SW 1271 (cell line): ENCODE results near the gene ATAD1.
"Not testable (repeated sequence)": the region's sequence is repeated elsewhere in the genome, so short reads cannot be mapped to it uniquely, and the experiment has no call there.

Experiments used
- DNase-seq, 2 experiments: peaks; one replicate each; lab custom pipeline; 2025; lab: John Stamatoyannopoulos, UW

ATAD1 gene

DNA sequence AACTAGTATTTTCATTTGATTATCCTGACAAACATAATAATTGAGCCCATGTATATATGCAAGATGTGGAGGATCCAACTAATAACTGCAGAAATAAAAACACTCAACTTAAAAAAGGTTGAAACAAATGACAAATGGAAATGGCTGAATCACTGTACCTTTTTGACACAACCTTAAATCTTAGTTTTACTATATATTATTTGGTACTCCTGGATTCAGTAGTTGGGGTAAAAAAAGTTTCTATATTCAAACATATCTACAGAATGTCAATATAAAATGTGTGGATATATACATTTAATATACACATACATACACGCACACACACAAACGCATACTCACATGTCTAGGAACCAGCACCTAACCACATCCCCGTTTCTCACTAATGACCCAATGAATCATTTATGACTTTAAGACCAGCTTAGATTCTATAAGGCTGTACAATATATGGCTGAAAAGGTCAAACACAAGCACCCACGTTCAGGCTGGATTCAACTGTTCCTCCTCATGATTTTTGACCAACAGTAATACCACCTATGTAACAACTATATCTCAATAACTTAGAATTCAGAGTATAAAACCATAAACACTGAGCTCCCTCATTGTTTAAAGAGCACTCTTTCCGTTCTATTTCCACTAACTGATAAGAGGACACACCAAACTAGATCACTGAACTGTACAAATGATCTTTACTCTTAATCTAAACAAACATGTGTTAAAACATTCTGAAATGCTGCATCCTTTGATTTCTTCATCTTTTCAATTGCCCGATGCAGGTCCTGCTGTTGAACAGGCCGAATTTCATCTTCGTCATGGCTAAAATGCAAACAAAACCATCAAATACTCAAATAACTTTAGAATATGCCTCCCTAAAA lies 63.8 kb downstream of the ATAD1 start:
- no peak for DNase-seq

DNA sequence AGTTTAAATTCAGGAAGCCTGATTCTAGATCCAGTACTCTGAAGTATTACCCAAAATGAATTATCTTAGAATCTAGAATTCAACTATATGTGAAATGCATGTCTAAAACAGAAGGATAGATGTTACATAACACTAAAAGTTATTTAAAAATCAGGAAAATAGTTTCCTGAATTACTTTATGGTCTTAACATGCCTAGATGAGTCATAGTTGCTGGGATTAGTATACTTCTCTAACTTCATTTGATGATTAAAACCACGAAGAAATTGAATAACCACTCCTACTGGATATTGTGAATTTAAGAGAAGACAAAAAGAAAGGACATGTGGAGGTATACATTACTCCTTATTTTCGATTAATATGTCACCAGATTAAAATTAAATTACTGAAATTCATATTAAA lies 65.5 kb downstream of the ATAD1 start:
- no peak for DNase-seq

DNA sequence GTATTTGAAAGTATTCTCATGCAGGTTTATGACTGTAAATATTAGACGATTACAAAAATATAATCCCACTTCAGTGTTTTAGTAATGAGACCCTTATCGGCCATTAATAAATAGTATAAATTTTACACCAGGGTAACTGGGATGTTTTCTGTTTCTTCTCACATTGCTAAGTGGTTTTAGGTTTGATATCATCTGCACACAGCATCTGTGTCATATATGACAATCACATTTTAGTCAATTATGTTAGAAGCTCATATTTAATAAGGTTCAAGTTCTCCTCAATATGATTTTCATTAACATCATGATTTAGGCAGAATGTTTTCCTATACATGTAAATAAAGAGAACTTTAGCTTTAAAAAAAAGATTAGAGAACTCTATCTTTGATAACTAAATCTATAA lies 66.8 kb downstream of the ATAD1 start:
- DNase-seq: no peak

DNA sequence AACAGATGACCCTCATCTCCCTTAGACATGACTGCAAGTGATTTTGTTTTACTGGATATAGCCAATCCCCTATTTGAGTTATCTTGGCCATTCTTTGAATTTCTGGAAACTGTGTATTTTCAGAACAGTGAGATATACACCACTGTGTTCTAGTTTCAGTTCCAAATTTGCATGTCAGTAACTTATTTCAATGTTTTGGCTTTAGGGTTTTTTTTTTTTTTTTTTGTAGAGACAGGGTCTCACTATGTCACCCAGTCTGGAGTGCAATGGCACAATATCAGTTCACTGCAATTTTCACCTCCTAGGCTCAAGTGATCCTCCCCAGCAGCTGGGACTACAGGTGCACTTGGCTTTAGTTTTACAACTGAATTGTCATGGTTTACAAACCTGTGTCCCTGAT lies 67.2 kb downstream of the ATAD1 start:
- DNase-seq: no peak

DNA sequence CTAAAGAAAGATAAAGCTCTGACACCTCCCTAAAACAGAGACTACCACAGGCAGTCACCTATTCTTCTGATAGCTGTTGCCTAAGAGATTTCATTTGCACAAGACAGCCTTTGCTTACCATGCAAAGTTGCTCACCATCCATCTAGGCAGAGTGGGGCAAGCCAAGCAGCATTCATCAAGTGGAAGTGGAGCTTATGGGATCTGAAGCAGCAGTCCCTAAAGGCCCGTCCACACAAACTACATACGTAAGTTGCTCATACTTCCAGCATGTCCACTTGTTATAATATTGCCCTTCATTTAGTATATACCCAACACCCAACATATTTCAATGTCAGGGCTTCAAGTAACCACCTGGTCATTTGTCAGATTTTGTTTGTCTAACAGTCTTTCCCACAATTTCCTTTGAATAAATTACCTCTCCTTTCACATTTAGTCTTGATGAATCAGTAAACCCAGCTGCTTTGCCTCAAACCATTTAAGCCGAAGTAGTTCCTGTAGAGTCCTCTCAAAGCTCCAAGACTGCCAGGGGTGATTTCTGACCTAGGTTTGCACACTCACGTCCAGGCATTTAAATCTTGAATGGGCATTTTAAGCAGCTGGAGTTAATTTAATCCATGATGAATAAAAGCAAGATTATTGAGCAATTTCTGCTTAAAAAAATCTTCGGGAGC lies 67.9 kb downstream of the ATAD1 start:
- no peak for DNase-seq

DNA sequence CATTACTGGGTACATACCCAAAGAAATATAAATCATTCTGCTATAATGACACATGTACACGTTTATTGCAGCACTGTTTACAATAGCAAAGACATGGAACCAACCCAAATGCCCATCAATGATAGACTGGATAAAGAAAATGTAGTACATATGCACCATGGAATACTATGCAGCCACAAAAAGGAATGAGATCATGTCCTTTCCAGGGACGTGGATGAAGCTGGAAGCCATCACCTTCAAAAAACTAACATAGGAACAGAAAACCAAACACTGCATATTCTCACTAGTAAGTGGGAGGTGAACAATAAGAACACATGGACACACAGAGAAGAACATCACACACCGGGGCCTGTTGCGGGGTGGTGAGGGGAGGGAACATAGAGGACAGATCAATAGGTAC lies 69.8 kb downstream of the ATAD1 start:
- not testable (repeated sequence) for DNase-seq

DNA sequence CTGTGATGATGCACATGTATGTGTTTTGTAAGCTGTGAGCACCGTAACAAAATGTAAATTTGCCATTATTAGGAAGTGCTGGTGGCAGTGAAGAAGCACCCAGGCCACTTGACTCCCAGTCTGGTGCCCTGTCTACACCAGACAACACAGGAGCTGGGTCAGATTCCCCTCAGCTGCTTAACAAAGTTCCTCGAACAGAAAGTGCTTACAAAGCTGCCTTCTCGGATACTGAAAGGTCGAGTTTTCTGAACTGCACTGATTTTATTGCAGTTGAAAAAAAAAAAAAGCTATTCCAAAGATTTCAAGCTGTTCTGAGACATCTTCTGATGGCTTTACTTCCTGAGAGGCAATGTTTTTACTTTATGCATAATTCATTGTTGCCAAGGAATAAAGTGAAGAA lies 71.1 kb downstream of the ATAD1 start:
- DNase-seq: no peak

DNA sequence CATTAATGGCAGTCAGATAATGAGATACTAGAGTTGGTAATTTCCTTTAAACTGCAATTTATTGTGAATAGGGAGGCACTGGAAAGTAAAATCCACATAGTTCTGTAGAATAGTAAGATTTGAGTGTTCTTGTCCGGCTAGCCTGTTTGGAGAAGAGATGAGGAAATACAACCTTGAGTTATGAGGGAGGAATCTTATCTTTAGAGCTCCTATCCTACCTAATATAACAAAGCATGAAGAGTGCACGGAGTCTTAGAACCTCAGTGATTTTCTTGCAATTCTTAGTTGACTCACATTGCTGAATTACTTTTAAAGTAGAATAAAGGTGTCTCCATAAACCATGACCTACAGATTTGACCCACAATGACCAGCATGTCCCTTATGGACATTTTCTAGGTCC lies 73.4 kb downstream of the ATAD1 start:
- no peak for DNase-seq

DNA sequence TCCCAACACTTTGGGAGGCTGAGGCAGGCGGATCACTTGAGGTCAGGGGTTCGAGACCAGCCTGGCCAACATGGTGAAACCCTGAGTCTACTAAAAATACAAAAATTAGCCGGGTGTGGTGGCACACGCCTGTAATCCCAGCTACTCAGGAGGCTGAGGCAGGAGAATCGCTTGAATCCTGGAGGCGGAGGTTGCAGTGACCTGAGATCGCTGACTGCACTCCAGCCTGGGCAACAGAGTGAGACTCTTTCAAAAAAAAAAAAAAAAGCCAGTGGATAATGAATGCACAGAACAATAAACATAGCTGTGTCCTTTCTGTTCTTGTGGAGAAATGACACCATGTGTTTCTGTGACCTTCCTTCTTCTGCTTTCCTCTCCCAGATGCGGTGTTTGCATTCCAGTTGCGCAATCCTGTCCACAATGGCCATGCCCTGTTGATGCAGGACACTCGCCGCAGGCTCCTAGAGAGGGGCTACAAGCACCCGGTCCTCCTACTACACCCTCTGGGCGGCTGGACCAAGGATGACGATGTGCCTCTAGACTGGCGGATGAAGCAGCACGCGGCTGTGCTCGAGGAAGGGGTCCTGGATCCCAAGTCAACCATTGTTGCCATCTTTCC lies 74.9 kb downstream of the ATAD1 start:
- DNase-seq: not testable (repeated sequence)

DNA sequence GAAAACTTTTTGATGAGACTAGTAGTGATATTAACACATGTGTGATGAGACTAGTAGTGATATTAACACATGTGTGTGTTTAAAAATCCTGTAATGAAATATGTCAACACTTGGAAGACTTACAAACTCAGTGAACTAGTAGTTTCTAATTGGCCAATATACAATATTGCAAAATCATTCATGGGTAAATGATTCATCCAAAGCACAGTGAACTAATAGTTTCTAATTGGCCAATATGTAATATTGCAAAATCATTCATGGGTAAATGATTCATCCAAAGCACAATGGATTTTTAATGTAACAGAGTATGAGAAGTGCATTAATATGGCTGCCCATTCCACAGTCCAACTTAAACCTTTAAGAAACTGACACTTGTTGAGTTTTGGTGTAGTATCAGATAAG lies 77.8 kb downstream of the ATAD1 start:
- DNase-seq: no peak

DNA sequence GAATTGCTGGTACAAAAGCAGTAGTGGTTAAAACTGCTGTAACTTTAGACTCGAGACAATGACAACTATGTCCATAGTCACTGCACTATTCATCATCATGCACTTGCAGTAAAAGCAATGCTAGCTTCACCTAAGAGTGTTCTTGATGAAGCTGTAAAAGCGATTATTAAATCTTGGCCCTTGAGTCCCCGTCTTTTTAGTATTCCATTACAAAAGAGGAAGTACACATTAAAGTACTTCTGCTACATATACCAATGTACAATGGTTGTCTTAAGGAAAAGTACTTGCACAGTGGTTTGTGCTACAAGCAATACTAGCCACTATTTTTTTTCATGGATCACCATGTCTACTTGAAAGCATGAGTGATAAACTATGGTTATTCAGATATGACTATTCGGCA lies 78.3 kb downstream of the ATAD1 start:
- no peak for DNase-seq

DNA sequence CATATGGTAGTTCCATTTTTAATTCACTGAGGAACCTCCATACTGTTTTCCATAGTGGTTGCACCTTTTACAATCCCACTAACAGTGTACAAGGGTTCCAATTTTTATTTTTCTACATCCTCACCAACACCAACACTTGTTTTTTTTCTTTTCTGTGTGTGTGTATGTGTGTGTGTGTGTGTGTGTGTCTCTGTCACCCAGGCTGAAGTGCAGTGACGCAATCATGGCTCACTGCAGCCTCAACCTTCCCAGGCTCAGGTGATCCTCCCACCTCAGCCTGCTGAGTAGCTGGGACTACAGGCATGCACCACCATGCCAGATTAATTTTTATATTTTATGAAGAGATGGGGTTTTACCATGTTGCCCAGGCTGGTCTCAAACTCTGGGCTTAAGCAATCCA lies 79.8 kb downstream of the ATAD1 start:
- not testable (repeated sequence) for DNase-seq

DNA sequence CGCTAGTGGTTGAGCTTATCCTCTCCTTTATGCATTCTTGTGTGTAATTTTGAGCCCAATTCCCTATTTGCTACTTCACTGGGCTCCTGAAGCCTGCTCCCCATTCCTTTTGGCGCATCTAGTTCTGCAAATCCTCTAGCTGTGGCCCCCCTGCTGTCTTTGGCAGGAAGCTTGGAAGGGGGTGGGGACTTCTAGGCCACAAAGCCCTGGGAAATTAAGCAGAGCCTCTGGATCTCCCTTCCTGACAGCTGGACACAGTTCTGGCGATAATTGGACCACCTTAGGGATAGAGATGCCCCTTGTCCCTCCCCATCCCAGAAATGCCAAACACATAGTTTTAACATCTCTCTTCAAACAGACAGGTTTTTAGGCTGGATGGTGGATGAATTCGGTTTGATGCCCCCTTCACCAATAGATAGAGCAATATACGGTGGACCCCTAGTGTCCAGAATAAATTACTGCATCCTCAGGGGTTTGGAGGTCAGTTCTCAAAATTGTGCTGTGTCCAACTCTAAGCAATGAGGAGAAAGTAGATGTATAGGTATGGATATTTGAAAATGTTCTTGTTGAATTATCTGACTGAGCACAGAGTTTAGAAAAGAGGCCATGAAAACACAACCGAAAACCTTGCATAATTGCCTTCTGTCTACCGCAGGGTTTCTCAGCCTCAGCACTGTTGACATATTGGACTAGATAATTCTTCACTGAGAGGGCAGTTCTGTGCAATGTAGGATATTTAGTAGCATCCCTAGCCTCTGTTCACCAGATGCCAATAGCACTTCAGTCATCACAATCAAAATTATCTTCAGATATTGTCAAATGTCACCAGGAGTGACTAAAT lies 82.8 kb downstream of the ATAD1 start:
- peak in 1 of 2 experiments; percentile 32 for DNase-seq

DNA sequence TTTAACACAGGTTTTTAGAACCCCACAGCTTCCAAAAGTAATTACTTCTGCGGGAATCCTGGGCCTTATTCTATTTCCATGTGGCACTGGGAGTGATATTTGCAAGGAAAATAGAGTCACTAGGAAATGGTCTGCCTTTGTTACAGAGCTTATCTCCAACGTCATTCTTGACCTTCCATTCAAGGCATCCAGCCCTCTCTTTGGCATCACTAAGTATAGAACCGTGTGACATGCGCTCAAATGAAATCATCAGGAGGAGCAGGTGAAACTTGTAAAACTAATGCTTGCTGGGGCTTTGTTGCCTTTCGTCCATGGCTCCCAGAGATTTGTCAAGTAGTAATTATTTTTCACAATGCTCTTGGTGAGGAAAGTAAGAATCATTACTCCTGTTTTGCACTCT lies 84.9 kb downstream of the ATAD1 start:
- DNase-seq: no peak

DNA sequence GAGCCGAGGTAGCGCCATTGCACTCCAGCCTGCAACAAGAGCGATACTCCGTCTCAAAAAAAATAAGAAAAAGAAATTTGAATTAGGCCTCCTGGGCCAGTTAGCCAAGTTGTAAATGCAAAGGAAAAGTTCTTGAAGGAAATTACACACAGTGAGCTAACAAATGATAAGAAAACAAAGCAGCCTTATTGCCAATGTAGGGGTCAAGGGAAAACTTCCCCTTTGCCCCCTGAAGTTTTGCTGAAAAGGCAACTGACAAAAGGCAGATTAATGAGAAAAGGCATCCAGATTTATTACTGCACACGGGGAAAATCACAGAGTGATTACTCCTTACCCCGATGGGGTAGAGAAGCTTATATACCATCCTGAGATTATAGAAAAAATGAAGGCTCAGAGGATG lies 88.1 kb downstream of the ATAD1 start:
- no peak for DNase-seq

DNA sequence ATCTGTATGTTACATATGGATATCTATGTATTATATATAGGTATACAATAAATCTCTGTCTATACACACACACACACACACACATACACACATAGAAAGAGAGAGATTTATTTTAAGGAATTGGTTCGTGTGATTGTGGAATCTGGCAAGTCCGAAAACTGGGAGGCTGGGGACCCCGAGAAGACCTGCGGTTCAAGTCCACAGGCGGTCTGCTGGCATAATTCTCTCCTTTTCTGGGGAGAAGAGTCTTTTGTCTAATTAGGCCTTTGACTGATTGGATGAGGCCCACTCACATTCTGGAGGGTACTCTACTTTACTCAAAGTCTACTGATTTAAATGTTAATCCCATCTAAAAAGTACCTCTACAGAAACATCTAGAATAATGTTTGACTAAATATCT lies 93.2 kb downstream of the ATAD1 start:
- no peak for DNase-seq

DNA sequence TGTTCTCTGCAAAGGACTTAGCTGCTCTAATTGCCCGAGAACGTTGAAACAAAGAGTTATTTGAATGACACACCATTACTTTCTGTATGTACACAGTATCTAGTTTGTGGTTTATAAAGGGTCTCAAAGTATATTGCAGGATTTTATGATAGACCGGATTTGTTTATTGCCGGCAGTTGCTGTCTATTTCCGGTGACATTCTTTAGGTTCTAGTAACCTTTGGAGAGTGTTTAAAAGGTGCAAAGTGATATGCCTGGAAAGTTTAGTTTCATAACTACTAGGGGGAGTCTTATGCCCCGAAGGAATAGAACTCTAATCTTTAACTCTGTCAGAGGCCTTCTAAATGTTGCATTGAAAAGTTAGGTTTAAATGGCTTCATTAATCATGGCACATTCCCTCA lies 94.5 kb downstream of the ATAD1 start:
- no peak for DNase-seq

DNA sequence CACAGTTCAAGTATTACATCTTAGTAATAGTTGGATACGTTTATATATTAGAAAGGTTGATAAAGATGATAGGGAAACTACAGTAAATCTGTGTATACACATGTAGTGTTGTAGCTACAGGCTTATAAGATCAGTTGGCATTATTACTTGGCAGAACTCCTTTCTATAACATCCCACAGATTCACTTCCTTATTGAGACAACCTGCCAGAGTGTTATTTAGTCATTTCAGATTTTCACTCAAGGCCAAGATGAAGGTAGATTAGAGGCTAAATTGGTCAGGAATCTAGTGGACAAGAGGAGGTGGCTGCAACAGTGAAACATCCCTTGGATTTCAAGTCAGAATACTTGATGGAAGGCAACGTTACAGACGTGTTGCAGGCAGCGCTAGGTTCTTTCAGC lies 95.3 kb downstream of the ATAD1 start:
- DNase-seq: no peak

DNA sequence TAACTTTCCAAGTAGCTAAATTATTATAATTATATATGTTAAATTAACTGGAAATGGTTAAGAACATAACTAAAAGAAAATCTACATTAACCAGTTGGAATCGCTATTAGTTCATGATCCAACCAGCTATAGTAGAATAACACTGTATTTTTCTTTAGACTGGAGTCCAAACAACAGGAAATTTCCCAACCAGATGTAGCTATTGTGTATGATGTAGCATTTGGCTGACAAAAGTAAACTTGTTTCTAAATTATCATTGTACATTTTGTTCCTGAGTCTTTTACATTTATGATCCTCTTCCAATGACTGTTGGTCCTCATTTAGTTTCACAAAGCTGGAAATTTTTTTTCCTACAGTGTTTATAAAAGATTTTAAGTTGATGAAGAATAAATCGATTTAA lies 96.2 kb downstream of the ATAD1 start:
- no peak for DNase-seq

DNA sequence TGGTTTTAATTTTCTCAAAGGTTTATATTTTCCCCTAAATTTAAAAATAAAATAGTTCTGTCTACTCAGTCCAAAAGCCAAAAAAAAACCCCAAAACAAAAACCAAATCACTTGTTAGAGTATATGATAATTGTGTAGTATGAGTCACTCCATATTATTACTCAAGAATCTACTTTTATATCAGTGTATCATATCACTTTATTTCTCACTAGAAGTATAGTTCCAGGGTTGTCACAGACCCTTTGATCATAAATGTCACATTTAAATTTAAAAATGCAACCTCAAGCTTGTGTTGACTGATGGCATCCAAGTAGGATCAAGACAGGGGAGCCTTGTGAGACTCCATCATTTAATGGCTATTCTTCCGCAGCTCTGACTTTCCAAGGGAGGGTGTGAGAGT lies 97.4 kb downstream of the ATAD1 start:
- no peak for DNase-seq

DNA sequence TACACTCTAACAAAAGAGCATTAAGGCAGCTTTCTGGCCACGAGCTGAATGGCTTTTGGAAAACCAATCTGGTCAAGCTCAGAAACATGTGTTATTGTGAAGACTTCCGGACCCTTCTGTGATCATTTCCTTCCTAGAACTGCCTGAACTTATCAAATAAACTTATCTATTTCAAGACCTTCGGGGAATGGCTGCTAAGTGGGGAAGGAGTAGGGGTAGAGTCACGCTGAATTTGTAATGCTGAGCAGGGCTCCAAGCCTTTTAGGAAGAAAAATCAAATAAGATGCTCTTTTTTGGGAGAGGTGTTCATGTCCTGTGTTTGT lies 101.7 kb downstream of the ATAD1 start:
- DNase-seq: no peak

DNA sequence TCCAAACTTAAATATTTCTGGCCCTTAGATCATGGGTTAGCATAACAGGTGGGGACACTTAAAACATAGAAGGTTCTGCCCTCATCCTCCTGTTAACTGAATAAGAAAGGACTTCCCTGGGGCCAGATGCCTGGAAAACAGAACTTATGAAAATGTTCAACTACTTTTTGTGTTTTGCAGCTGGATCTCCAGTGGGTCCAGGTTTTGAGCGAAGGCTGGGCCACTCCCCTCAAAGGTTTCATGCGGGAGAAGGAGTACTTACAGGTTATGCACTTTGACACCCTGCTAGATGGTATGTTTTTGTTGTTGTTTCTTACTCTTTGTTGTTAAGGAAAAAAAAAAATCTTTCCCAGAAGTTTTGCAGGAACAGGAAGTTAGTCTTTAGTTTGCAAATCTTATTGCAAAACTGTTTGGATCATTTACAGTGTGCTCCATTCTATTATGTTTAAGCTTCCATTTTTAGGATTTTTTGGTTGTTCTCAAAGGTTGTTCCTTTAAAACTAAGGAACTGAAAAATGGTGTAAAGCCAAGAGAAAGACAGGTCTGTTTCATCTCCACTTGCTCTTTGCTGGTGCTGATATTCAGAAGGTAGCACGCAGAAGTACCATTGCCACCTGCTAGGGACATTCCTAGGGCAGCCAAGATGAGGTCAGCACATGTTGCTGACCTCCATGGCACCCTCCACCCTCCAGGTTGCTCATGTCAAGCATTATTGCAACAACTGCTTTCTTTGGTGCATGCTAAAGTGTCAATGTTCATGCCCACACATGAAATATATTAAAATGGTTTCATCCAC lies 102.3 kb downstream of the ATAD1 start:
- DNase-seq: no peak
